Measurements from ENCODE around the gene SLC44A3. TPM values are rescaled to one million over a fixed set of nuclear protein-coding genes. Genes with fewer than 3 reads are reported as not detected.

The SLC44A3 gene
- total and polyA plus RNA-seq, 2 donors (not counting 1 experiment from before 2014, with no cell fraction given) = 3.9 to 9.7 TPM

GRCh38 chr1:94935034-94935433, 114.9 kb downstream of the SLC44A3 start:
- Histone ChIP-seq H3K27me3 (ENCODE audit: control insufficient read depth, insufficient read depth, low read length) (no peaks in the 10 kb centered on the region), H3K79me2 (ENCODE audit: control insufficient read depth, insufficient read depth, low read length) (peaks cover 3% of the 10 kb centered on the region), H3K9ac (ENCODE audit: insufficient read depth, low read length) (no peak overlapping the region), H3K36me3 (ENCODE audit: control insufficient read depth, insufficient read depth, low read length) (no peaks in the 10 kb centered on the region), H3K4me2 (ENCODE audit: extremely low read depth, insufficient read depth, low read length) (no peak overlapping the region), H4K20me1 (ENCODE audit: control insufficient read depth, extremely low read depth, insufficient read depth, low read length) (no peaks in the 10 kb centered on the region), H3K4me3 (replicated peaks in 1 of 4; ENCODE audit: control extremely low read depth in 1 of 4, insufficient read depth in 1 of 4, low read depth in 3 of 4, low read length in 4 of 4) (no peak overlapping the region), H3K4me1 (ENCODE audit: control insufficient read depth, extremely low read depth, insufficient read depth, low read length) (peaks cover 7% of the 10 kb centered on the region), H3K27ac (ENCODE audit: insufficient read depth, low read length) (no peak overlapping the region), H2AFZ (ENCODE audit: low read length) (no peak overlapping the region), H3K9me3 (ENCODE audit: control insufficient read depth, insufficient read depth, low read depth, low read length) (no peaks in the 10 kb centered on the region)
- DNase-seq (ENCODE audit: low read depth in 2 of 2) = no peak
- TF ChIP-seq EZH2 (IDR thresholded peaks at IDR 0.05; ENCODE audit: low read length, missing control alignments) = no peak
- TF ChIP-seq CTCF (conservative IDR thresholded peaks at IDR 0.05 in 1 of 2, IDR thresholded peaks at IDR 0.05 in 1 of 2; ENCODE audit: low read depth in 1 of 2, low read length in 2 of 2) = no peak

GRCh38 chr1:94935476-94935875, 115.3 kb downstream of the SLC44A3 start:
- H3K4me2 ChIP-seq (ENCODE audit: extremely low read depth, insufficient read depth, low read length) = no peak overlapping the region
- H3K79me2 ChIP-seq (ENCODE audit: control insufficient read depth, insufficient read depth, low read length) = no peaks in the 10 kb centered on the region
- H3K27me3 ChIP-seq (ENCODE audit: control insufficient read depth, insufficient read depth, low read length) = no peaks in the 10 kb centered on the region
- H3K27ac ChIP-seq (ENCODE audit: insufficient read depth, low read length) = no peak overlapping the region
- DNase-seq (ENCODE audit: low read depth in 2 of 2) = no peak
- TF ChIP-seq CTCF (conservative IDR thresholded peaks at IDR 0.05 in 1 of 2, IDR thresholded peaks at IDR 0.05 in 1 of 2; ENCODE audit: low read depth in 1 of 2, low read length in 2 of 2) (no peak), EZH2 (IDR thresholded peaks at IDR 0.05; ENCODE audit: low read length, missing control alignments) (no peak)
- H3K9me3 ChIP-seq (ENCODE audit: control insufficient read depth, insufficient read depth, low read depth, low read length) = no peaks in the 10 kb centered on the region
- H3K9ac ChIP-seq (ENCODE audit: insufficient read depth, low read length) = no peak overlapping the region
- no peaks in the 10 kb centered on the region for H3K36me3 ChIP-seq (ENCODE audit: control insufficient read depth, insufficient read depth, low read length)
- no peak overlapping the region for H3K4me3 ChIP-seq (replicated peaks in 1 of 4; ENCODE audit: control extremely low read depth in 1 of 4, insufficient read depth in 1 of 4, low read depth in 3 of 4, low read length in 4 of 4)
- H3K4me1 ChIP-seq (ENCODE audit: control insufficient read depth, extremely low read depth, insufficient read depth, low read length) = peaks cover 7% of the 10 kb centered on the region
- H2AFZ ChIP-seq (ENCODE audit: low read length) = no peak overlapping the region
- H4K20me1 ChIP-seq (ENCODE audit: control insufficient read depth, extremely low read depth, insufficient read depth, low read length) = no peaks in the 10 kb centered on the region

- no peaks in the 10 kb centered on the region for H3K36me3 ChIP-seq (ENCODE audit: control insufficient read depth, insufficient read depth, low read length)
- H3K4me3 ChIP-seq (replicated peaks in 1 of 4; ENCODE audit: control extremely low read depth in 1 of 4, insufficient read depth in 1 of 4, low read depth in 3 of 4, low read length in 4 of 4) = no peak overlapping the region
- peak in 1 of 2 donors; percentile 68 for DNase-seq (ENCODE audit: low read depth in 2 of 2)
- H3K27ac ChIP-seq (ENCODE audit: insufficient read depth, low read length) = no peak overlapping the region
- no peak overlapping the region for H2AFZ ChIP-seq (ENCODE audit: low read length)
- H4K20me1 ChIP-seq (ENCODE audit: control insufficient read depth, extremely low read depth, insufficient read depth, low read length) = no peaks in the 10 kb centered on the region
- no peak overlapping the region for H3K9ac ChIP-seq (ENCODE audit: insufficient read depth, low read length)
- no peaks in the 10 kb centered on the region for H3K79me2 ChIP-seq (ENCODE audit: control insufficient read depth, insufficient read depth, low read length)
- H3K4me1 ChIP-seq (ENCODE audit: control insufficient read depth, extremely low read depth, insufficient read depth, low read length) = peaks cover 7% of the 10 kb centered on the region
- no peaks in the 10 kb centered on the region for H3K27me3 ChIP-seq (ENCODE audit: control insufficient read depth, insufficient read depth, low read length)
- no peak for TF ChIP-seq CTCF (conservative IDR thresholded peaks at IDR 0.05 in 1 of 2, IDR thresholded peaks at IDR 0.05 in 1 of 2; ENCODE audit: low read depth in 1 of 2, low read length in 2 of 2)
- no peak for TF ChIP-seq EZH2 (IDR thresholded peaks at IDR 0.05; ENCODE audit: low read length, missing control alignments)
- peak overlapping the region; percentile 11 for H3K4me2 ChIP-seq (ENCODE audit: extremely low read depth, insufficient read depth, low read length)
- no peaks in the 10 kb centered on the region for H3K9me3 ChIP-seq (ENCODE audit: control insufficient read depth, insufficient read depth, low read depth, low read length)
Observed at GRCh38 chr1:94936861-94937620, 116.9 kb downstream of the SLC44A3 start.
